Fibroblast of villous mesenchyme (primary cell): ENCODE data around the gene SOX6. TPM values are rescaled to one million over a fixed set of nuclear protein-coding genes. Genes with fewer than 3 reads are reported as not detected.
"Not testable (repeated sequence)": the region's sequence is repeated elsewhere in the genome, so short reads cannot be mapped to it uniquely, and the experiment has no call there.

ENCODE experiments used
- DNase-seq: peaks from one replicate; pipeline ENCODE4 v3.0.0-alpha.2; 2010; ENCODE audit warnings: low read depth
- H3K4me3 ChIP-seq: 2 replicates; pipeline ENCODE4 v1.5.1; 2011; ENCODE audit warnings: low read depth, mild to moderate bottlenecking, low read length
- total RNA-seq: library from RNA; depleted of rRNA; stranded (reverse); fragments of >200 nt; gene quantifications from 2 replicates; pipeline ENCODE4 v1.2.3, GENCODE V29; 2012
- TF ChIP-seq, protein P1 (sequence below): IDR thresholded peaks from 2 replicates; pipeline ENCODE4 v1.5.1; 2012; ENCODE audit warnings: low read depth, mild to moderate bottlenecking, low read length; ENCODE audit not compliant: insufficient read depth

Gene SOX6
- total RNA-seq, 1 donor, result 22.0 TPM

GRCh38 chr11:16154715-16155396, 201.5 kb downstream of the SOX6 start:
- TF ChIP-seq, protein P1, sequence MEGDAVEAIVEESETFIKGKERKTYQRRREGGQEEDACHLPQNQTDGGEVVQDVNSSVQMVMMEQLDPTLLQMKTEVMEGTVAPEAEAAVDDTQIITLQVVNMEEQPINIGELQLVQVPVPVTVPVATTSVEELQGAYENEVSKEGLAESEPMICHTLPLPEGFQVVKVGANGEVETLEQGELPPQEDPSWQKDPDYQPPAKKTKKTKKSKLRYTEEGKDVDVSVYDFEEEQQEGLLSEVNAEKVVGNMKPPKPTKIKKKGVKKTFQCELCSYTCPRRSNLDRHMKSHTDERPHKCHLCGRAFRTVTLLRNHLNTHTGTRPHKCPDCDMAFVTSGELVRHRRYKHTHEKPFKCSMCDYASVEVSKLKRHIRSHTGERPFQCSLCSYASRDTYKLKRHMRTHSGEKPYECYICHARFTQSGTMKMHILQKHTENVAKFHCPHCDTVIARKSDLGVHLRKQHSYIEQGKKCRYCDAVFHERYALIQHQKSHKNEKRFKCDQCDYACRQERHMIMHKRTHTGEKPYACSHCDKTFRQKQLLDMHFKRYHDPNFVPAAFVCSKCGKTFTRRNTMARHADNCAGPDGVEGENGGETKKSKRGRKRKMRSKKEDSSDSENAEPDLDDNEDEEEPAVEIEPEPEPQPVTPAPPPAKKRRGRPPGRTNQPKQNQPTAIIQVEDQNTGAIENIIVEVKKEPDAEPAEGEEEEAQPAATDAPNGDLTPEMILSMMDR, result no peak
- DNase-seq, result no peak

GRCh38 chr11:16153951-16154350, 202.4 kb downstream of the SOX6 start:
- DNase-seq, result no peak
- H3K4me3 ChIP-seq, result no peak overlapping the region
- TF ChIP-seq, protein P1, result no peak

More at GRCh38 chr11:16154715-16155396, 201.5 kb downstream of the SOX6 start:
- H3K4me3 ChIP-seq, result no peak overlapping the region

GRCh38 chr11:16151138-16151537, 205.2 kb downstream of the SOX6 start:
- DNase-seq, result no peak
- H3K4me3 ChIP-seq, result no peak overlapping the region
- TF ChIP-seq, protein P1, result no peak

GRCh38 chr11:16149476-16149875, 206.9 kb downstream of the SOX6 start:
- no peak for DNase-seq
- TF ChIP-seq, protein P1, result no peak
- no peak overlapping the region for H3K4me3 ChIP-seq

- no peak overlapping the region for H3K4me3 ChIP-seq
- peak; percentile 56 for DNase-seq
- TF ChIP-seq, protein P1, result no peak
These were observed 207.9 kb downstream of the SOX6 start for GRCh38 chr11:16148301-16148931.

DNA sequence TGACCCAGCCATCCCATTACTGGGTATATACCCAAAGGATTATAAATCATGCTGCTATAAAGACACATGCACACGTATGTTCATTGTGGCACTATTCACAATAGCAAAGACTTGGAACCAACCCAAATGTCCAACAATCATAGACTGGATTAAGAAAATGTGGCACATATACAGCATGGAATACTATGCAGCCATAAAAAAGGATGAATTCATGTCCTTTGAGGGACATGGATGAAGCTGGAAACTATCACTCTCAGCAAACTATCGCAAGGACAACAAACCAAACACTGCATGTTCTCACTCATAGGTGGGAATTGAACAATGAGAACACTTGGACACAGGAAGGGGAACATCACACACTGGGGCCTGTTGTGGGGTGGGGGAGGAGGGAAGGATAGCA, 209.4 kb downstream of the SOX6 start:
- not testable (repeated sequence) for DNase-seq, H3K4me3 ChIP-seq

DNA sequence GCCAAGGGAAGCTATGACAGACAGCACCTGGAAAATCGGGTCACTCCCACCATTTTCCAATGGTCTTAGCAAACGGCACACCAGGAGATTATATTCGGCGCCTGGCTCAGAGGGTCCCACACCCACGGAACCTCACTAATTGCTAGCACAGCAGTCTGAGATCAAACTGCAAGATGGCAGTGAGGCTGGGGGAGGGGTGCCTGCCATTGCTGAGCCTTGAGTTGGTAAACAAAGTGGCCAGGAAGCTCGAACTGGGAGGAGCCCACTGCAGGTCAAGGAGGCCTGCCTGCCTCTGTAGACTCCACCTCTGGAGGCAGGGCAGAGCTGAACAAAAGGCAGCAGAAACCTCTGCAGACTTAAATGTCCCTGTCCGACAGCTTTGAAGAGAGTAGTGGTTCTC, 214.7 kb downstream of the SOX6 start:
- not testable (repeated sequence) for DNase-seq, H3K4me3 ChIP-seq

DNA sequence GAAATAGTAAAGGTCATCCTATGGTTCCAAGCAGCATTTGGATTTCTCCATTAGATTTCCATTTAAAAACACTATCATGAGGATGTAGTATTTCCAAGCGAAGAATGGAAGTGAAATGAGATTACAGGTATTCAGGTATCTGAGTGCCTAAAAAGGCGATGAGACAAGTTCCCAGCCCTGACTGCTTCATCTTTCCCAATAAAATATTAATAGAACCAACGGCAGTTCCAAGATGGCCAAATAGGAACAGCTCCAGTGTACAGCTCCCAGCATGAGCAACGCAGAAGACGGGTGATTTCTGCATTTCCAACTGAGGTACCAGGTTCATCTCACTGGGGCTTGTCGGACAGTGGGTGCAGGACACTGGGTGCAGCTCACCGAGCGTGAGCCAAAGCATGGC, 215.2 kb downstream of the SOX6 start:
- H3K4me3 ChIP-seq, DNase-seq: not testable (repeated sequence)
